ENCODE results near the gene HTT-AS.

Gene HTT-AS

DNA sequence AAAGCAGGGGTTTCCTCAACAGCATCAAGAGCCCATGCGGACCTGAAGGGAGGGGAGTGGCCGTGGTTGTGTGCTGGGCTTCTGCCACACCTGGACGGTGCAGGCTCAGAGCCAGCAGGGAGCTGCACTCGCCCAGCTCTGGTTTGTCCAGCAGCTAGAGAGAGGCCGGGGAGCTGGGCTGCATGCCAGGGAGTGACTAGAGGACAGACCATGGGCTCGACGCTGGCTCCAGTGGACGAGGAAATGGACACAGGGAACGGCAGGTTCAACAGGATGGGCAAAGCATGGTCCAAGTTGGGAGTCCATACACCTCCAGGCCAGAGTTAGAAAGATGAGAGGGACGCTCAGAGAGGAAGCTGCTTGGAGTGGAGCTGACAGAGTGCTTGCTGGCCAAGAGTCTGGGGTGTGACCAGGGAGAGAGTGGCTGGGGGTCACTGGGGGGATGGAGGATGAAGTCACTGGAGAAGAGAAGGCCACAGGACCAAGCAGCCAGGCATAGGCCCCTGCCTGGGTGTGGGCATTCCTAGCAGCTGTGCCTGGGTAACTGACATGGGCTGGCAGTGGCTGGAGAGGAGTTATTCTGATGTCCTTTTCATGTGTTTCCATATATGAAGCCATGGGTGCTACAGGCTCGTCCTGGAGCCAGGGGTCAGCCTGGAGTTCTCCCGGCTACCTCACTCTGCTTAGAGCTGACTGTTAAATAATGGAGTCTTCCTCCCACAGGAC lies 42.8 kb downstream of the HTT-AS start:
- in situ Hi-C loops (cut with HindIII; ENCODE audit: low sequenced_read_pairs), result no loop called here

DNA sequence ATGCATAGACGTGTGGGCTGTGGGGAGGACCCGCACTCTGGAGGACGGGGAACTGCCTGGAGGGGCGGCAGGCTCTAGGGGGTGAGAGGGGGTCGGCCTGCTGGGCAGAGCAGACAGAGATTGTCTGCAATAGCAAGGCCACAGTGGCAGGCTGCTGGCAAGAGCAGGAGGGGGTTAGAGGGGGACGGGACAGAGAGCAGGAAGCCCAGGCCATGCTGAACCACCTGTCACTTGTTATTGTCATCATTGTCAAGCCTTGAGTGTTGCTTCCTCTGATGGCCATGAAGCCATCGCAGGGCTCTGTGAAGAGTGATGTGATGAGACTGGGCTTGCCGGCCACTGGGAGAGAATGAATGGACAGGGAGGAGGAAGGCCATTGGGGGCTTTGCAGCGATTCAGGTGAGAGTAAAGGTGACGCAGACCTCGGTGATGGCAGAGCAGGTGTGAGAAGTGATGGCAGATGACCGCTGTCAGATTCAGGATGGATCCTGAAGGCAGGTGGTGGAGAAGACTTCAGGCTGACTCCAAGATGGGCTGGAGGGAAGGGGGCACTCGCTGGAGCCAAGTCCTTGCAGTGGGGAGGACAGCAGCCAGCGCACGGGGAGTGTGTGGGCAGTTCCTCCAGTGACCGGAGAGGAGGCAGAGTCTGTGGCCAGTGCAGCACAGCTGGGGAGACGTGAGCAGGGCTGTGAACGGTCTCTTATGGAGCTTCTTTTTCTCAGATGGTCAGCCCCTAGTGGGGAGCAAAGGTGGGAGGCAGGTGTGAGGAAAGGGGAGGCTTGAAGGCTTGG lies 43.6 kb downstream of the HTT-AS start:
- in situ Hi-C loops (cut with HindIII; ENCODE audit: low sequenced_read_pairs), result no loop called here

DNA sequence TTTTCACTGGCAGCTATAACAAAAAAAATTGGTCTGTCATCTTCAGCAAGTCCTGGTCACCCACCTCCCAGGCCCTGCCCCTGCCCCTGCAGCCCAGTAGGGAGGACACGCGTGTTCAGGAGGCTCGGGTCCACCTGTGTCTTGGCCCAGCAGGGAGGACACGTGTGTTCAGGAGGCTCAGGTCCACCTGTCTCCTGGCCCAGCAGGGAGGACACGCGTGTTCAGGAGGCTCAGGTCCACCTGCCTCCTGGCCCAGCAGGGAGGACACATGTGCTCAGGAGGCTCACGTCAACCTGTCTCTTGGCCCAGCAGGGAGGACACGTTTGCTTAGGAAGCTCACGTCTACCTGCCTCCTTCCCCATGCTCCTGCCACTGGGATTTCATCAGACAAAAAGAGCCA lies 44.9 kb downstream of the HTT-AS start:
- in situ Hi-C loops (cut with HindIII; ENCODE audit: low sequenced_read_pairs), result no loop called here

DNA sequence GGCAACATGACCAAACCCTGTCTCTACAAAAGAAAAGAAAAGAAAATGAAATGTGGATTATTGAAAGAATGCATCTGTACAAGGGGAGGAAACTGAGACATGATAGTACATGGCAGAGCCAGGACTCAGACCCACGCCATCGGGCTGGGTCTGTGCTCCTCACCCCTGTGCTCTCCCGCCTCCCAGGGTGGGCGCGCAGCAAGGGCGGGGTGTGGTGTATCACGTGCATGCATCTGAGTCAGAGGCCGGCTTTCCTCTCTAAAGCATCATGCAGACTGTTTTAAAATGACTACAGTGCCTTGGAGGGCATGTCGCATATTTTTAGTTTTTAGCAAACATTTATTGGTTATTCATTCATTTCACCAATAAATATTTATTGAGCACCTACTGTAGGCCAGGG lies 47.8 kb downstream of the HTT-AS start:
- in situ Hi-C loops (cut with HindIII; ENCODE audit: low sequenced_read_pairs), result no loop called here

DNA sequence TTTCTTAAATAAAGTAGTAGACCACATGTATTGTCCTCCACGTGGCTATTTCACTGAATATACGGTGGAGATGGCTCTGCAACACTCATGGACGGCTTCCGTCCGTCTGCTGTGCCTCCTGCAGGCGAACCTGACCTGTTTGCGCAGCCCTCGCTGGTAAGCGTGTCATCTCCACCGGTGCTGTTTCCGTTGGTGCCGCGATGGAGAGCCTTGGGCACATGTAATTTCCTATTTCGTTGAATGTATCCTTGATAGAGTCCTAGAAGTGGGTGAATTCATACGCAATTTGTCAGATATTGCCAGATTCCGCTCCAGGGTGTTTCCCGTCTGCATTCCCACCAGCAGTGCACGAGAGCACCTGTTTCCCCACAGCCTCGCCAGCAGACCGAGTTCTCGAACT lies 48.5 kb downstream of the HTT-AS start:
- in situ Hi-C loops (cut with HindIII; ENCODE audit: low sequenced_read_pairs), result no loop called here

DNA sequence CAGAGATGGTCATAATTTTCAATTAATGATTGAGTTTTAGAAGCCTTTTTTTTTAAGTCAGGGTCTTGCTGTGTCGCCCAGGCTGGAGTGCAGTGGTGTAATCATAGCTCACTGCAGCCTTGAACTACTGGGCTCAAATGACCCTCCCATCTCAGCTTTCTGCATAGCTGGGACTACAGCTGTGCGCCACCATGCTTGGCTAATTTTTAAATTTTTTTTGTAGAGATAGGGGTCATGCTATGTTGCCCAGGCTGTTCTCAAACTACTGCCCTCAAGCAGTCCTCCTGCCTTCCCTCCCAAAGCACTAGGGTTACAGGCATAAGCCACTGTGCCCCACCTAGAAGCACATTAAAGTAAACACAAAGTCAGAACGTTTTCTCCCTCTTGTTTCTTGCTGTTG lies 51.7 kb downstream of the HTT-AS start:
- in situ Hi-C loops (cut with HindIII; ENCODE audit: low sequenced_read_pairs), result no loop called here

DNA sequence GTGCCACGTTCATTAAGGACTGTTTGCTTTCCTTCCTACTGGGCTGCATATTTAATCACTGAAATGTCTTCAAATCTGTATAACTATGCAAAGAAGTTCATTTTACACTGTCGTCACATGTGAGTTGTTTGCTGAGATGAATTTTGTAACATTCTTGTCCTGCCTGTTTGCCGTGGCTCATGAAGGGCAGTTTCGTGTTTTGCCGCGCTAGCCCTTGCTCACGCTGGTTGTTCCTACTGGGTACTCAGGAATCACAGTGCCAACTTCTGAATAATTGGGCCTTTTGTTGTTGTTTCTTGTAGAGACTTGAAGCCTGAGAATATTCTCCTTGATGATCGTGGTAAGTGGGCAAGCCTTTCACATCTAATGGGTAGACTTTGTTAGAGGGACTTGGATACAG lies 52.2 kb downstream of the HTT-AS start:
- in situ Hi-C loops (cut with HindIII; ENCODE audit: low sequenced_read_pairs), result no loop called here

DNA sequence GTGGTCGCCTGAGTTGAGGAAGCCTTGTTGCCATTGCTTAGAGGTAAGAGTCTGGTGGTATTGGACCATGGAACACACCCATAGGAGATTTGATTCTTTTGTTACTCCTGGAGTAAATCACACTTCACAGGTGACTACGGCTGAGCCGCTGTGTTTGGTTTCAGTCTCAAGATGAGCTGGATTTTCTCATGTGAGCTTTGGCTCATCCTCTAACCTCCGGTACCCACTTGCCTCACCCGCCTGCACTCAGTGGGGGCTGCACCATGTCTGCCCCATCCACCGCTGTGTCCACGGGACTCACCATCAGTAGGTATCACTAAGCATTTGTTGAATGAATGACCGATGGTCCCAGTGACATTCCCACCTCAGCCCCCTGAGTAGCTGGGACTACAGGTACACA lies 52.7 kb downstream of the HTT-AS start:
- in situ Hi-C loops (cut with HindIII; ENCODE audit: low sequenced_read_pairs), result no loop called here

DNA sequence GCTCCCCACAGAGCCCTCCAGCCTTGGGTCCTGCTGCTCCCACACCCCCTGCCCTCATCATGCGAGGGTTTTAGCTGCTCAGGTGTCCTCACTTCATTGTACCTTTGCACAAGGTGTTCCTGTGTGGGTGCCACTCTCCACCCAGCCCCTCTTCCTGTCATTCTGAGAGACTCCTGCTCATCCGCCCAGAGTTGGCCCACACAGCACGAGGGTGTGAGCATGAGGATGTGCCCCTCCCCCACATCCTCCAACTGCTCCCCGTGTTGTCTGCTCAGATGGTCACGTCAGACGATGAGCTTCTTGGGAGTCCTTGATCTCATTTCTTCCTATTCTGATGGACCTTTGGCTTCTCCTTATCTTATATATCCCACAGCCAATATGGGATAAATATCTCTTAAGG lies 53.2 kb downstream of the HTT-AS start:
- in situ Hi-C loops (cut with HindIII; ENCODE audit: low sequenced_read_pairs), result no loop called here

DNA sequence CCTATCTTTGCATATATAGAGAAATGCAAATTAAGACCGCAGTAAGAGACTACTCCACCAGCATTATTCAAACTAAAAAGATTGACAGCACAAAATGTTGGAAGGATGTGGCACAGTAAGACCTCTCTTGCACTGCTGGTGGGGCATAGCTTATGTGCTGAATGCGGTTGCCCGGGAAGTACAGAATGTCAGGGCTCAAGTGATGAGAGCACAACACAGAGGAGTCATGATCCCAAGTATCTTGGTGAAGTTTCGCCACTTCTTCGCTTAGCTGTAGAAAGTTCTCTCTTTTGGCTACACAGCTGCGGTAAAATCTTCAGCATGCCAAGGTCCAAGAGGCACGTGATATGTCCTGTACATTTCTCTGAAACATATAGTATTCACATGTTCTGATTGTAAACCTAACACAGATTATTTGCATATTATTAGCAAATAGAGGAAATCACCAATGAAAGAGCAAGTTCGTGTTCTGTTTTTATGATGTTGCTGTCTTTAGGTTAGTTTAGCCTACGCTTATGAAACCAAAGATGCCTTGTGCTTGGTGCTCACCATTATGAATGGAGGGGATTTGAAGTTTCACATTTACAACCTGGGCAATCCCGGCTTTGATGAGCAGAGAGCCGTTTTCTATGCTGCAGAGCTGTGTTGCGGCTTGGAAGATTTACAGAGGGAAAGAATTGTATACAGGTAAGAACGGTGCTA lies 55.0 kb downstream of the HTT-AS start:
- in situ Hi-C loops (cut with HindIII; ENCODE audit: low sequenced_read_pairs), result no loop called here

DNA sequence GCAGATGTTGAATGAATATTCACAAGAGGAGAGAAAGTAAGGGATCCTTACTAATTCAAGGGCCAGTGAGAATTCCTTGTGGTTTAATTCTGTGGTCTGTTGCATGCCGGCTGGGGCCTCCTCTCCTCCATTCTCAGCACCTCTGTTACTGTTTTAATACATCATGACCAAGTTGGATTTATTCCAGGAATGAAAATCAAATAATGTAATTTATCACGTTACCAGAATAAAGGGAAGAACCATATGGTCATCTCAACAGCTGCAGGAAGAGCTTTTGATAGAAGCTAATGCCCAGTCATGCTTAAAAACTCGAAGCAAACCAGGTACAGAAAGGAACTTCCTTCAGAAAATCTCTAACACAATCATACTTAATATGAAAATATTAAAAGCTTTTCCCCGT lies 56.8 kb downstream of the HTT-AS start:
- in situ Hi-C loops (cut with HindIII; ENCODE audit: low sequenced_read_pairs), result no loop called here

DNA sequence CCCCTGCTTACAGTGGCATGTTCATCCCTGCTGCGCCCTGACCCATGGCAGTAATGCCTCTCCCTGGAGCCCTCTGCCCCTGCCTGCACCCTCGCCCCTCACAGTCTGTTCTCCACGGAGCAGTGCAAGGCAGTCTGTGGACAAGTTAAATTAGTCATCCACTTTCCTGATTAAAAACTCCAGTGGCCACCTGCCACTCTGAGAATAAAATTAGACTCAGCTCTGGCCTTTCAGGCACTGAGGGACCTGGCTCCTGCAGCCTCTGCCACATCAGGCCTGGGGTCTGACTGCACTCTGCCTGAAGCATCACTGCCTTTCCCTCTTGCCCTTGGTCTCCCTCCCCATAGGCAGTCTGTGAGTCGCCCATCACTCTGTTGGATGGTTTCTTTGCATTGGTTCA lies 57.4 kb downstream of the HTT-AS start:
- in situ Hi-C loops (cut with HindIII; ENCODE audit: low sequenced_read_pairs), result no loop called here

DNA sequence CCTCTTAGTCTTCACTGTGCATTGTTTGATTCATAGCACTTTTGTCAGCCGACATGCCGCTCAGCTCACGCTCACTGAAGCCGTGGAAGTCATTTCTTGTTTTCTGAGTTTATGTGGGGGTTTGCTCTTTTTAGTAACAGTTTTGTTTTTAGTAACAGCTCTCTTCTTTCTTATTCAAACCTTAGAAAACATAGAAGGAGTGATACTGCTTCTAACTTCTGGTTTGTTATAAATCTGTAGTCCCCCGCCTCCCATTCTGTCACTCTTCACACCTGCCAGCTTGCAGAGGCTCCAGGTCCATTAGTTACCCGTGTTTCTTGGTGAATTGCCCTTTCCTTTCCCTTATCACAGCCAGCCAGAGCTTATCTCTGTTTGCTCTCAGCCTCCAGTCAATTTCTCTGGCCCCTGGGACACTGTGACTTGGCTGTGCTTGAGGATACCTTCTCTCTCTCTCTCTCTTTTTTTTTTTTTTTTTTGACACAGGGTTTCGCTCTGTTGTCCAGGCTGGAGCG lies 60.4 kb downstream of the HTT-AS start:
- in situ Hi-C loops (cut with HindIII; ENCODE audit: low sequenced_read_pairs), result no loop called here
